ENCODE measurements around the gene SLAMF1.

SLAMF1 gene

DNA sequence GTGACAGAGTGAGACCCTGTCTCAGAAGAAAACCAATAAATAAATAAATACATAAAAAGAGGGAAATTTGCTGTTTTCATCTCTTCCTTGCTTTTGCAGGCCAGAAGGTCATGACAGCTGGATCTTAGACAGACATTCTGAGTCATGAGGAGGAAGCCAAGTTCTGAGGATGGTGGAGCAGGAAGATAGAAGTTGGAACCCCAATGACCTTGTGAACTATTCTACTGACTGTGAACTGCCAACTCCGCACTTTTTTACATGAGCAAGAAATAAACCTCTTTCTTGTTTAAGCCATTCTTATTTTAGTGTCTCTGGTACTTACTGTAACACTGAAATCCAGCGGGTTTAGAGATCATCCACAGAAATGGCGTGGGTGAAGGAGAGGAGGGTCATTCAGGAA, 76.0 kb downstream of the SLAMF1 start:
- no peak for TF ChIP-seq GABPA (IDR thresholded peaks at IDR 0.05; ENCODE audit: low read depth)
- no peak for TF ChIP-seq CTCF (IDR thresholded peaks at IDR 0.05; ENCODE audit: insufficient read depth, low read length)
- TF ChIP-seq, protein P1, sequence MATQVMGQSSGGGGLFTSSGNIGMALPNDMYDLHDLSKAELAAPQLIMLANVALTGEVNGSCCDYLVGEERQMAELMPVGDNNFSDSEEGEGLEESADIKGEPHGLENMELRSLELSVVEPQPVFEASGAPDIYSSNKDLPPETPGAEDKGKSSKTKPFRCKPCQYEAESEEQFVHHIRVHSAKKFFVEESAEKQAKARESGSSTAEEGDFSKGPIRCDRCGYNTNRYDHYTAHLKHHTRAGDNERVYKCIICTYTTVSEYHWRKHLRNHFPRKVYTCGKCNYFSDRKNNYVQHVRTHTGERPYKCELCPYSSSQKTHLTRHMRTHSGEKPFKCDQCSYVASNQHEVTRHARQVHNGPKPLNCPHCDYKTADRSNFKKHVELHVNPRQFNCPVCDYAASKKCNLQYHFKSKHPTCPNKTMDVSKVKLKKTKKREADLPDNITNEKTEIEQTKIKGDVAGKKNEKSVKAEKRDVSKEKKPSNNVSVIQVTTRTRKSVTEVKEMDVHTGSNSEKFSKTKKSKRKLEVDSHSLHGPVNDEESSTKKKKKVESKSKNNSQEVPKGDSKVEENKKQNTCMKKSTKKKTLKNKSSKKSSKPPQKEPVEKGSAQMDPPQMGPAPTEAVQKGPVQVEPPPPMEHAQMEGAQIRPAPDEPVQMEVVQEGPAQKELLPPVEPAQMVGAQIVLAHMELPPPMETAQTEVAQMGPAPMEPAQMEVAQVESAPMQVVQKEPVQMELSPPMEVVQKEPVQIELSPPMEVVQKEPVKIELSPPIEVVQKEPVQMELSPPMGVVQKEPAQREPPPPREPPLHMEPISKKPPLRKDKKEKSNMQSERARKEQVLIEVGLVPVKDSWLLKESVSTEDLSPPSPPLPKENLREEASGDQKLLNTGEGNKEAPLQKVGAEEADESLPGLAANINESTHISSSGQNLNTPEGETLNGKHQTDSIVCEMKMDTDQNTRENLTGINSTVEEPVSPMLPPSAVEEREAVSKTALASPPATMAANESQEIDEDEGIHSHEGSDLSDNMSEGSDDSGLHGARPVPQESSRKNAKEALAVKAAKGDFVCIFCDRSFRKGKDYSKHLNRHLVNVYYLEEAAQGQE (IDR thresholded peaks at IDR 0.05; ENCODE audit: insufficient replicate concordance, low read depth), result no peak
- TF ChIP-seq POLR2AphosphoS5 (IDR thresholded peaks at IDR 0.05; ENCODE audit: low read depth), result no peak
- no peak for TF ChIP-seq SPI1 (IDR thresholded peaks at IDR 0.05; ENCODE audit: borderline replicate concordance, low read depth)
- H3K27me3 ChIP-seq (ENCODE audit: insufficient read depth, poor library complexity, severe bottlenecking), result no peaks in the 10 kb centered on the region
- H3K27ac ChIP-seq (replicated peaks), result no peak overlapping the region
- DNase-seq (ENCODE audit: low read depth in 1 of 2, low spot score in 1 of 2), result no peak
- no peak overlapping the region for H3K4me3 ChIP-seq (replicated peaks; ENCODE audit: insufficient read depth, low read length)

- Histone ChIP-seq H3K4me3 (replicated peaks; ENCODE audit: insufficient read depth, low read length) (no peak overlapping the region), H3K27ac (replicated peaks) (no peak overlapping the region), H3K27me3 (ENCODE audit: insufficient read depth, poor library complexity, severe bottlenecking) (no peaks in the 10 kb centered on the region)
- TF ChIP-seq GABPA (IDR thresholded peaks at IDR 0.05; ENCODE audit: low read depth) (no peak), CTCF (IDR thresholded peaks at IDR 0.05; ENCODE audit: insufficient read depth, low read length) (no peak)
- TF ChIP-seq, protein P1 (IDR thresholded peaks at IDR 0.05; ENCODE audit: insufficient replicate concordance, low read depth), result no peak
- DNase-seq (ENCODE audit: low read depth in 1 of 2, low spot score in 1 of 2), result no peak
These were observed 77.0 kb downstream of the SLAMF1 start for GRCh38 chr1:160569806-160570205.

- no peak overlapping the region for H3K4me3 ChIP-seq (replicated peaks; ENCODE audit: insufficient read depth, low read length)
- no peaks in the 10 kb centered on the region for H3K27me3 ChIP-seq (ENCODE audit: insufficient read depth, poor library complexity, severe bottlenecking)
- DNase-seq (ENCODE audit: low read depth in 1 of 2, low spot score in 1 of 2), result peak in 1 of 2 experiments; percentile 46
- peak overlapping the region; percentile 19; the same call in 1 of the 2 replicates for H3K27ac ChIP-seq (replicated peaks)
- TF ChIP-seq POLR2AphosphoS5 (IDR thresholded peaks at IDR 0.05; ENCODE audit: low read depth), result 0 out of 2 replicates have a peak, but pooled peaks have one; percentile 31
- TF ChIP-seq SPI1 (IDR thresholded peaks at IDR 0.05; ENCODE audit: borderline replicate concordance, low read depth), result no peak
- no peak for TF ChIP-seq GABPA (IDR thresholded peaks at IDR 0.05; ENCODE audit: low read depth)
These were observed 78.8 kb downstream of the SLAMF1 start for GRCh38 chr1:160567858-160568682.

- H3K27me3 ChIP-seq (ENCODE audit: insufficient read depth, poor library complexity, severe bottlenecking), result no peaks in the 10 kb centered on the region
- no peak overlapping the region for H3K27ac ChIP-seq (replicated peaks)
- DNase-seq (ENCODE audit: low read depth in 1 of 2, low spot score in 1 of 2), result no peak
- no peak overlapping the region for H3K4me3 ChIP-seq (replicated peaks; ENCODE audit: insufficient read depth, low read length)
- TF ChIP-seq POLR2AphosphoS5 (IDR thresholded peaks at IDR 0.05; ENCODE audit: low read depth), result no peak
These were observed 79.5 kb downstream of the SLAMF1 start for GRCh38 chr1:160567341-160567740.
